H1 (cell line): Measurements from ENCODE around the gene PLCB2. TPM values are rescaled to one million over a fixed set of nuclear protein-coding genes. Genes with fewer than 3 reads are reported as not detected.

Source experiments
- BCL11A ChIP-seq, 2 experiments: IDR thresholded peaks; one replicate each; pipeline ENCODE4 v1.6.1; 2011; ENCODE audit warnings: low read depth in 2 of 2, low read length in 2 of 2, mild to moderate bottlenecking in 2 of 2
- CEBPB ChIP-seq: IDR thresholded peaks from 2 replicates; pipeline ENCODE4 v1.6.1; 2012; ENCODE audit warnings: low read depth, low read length
- CHD7 ChIP-seq: fragments of 300-600 bp; sonication (generic); IDR thresholded peaks from 2 replicates; pipeline ENCODE4 v1.7.1; 2012; ENCODE audit warnings: low read length, moderate library complexity, mild to moderate bottlenecking, inconsistent platforms; ENCODE audit not compliant: insufficient replicate concordance
- GTF2F1 ChIP-seq: IDR thresholded peaks from 2 replicates; pipeline ENCODE4 v1.6.1; 2012; ENCODE audit warnings: low read depth, low read length, improper control_type of control experiment, borderline replicate concordance
- KDM4A ChIP-seq: IDR thresholded peaks from one replicate; pipeline ENCODE4 v1.7.1; 2012; ENCODE audit warnings: low read depth, mild to moderate bottlenecking, moderate library complexity, low read length, inconsistent platforms; ENCODE audit not compliant: severe bottlenecking
- KDM5A ChIP-seq: fragments of 200-600 bp; IDR thresholded peaks from 2 replicates; pipeline ENCODE4 v1.7.1; 2012; ENCODE audit warnings: mild to moderate bottlenecking, low read length, inconsistent platforms, mixed read lengths
- RNF2 ChIP-seq: fragments of 200-900, 300-1000 bp; sonication (generic); IDR thresholded peaks from 2 replicates; pipeline ENCODE4 v1.7.1; 2016; ENCODE audit warnings: borderline replicate concordance, low read depth, mild to moderate bottlenecking, antibody characterized with exemption, low read length; ENCODE audit not compliant: poor library complexity, severe bottlenecking; ENCODE audit errors: missing control alignments
- TBP ChIP-seq: IDR thresholded peaks from 2 replicates; pipeline ENCODE4 v1.6.1; 2011; ENCODE audit warnings: low read depth, low read length, improper control_type of control experiment
- TEAD4 ChIP-seq: IDR thresholded peaks from 2 replicates; pipeline ENCODE4 v1.6.1; 2012; ENCODE audit warnings: low read depth, low read length, inconsistent platforms, mixed read lengths
- ZNF274 ChIP-seq: IDR thresholded peaks from 2 replicates; pipeline ENCODE4 v1.7.0; 2012; ENCODE audit warnings: low read length, borderline replicate concordance; ENCODE audit errors: extremely low read depth
- polyA plus RNA-seq, 7 experiments: library from polyadenylated mRNA; depleted of rRNA in 3 of 7; stranded (reverse) in 5 of 7; unstranded in 2 of 7; fragments of >200 nt in 5 of 7; fragments of 200-250 nt in 2 of 7; gene quantifications; 1 replicate in 5 of 7; 2 replicates in 1 of 7; 4 replicates in 1 of 7; pipeline versions ENCODE4 v1.2.1 to v1.2.3, GENCODE V29; 2011 to 2013; ENCODE audit warnings: missing spikeins in 2 of 7, mixed read lengths in 2 of 7
- total RNA-seq: library from RNA; stranded (reverse); fragmentation: NEBNext Ultra II Directional; extraction: Animal tissue kit (Norgen Biotek cat#: 25700); gene quantifications from 2 replicates; pipeline ENCODE4 v1.2.1, GENCODE V29; 2021

PLCB2 gene
- total and polyA plus RNA-seq, 2 of the 8 experiments (the other 6 are each of a cell fraction or from before 2014, with no cell fraction given): 7.2 to 8.4 TPM

GRCh38 chr15:40342416-40343320 lies 34.9 kb upstream of the PLCB2 start (continued):
- TF ChIP-seq CHD7 (no peak), BCL11A (IDR thresholded peaks at IDR 0.05; ENCODE audit: low read depth in 2 of 2, low read length in 2 of 2) (no peak), KDM5A (no peak), TEAD4 (no peak), RNF2 (no peak), TBP (no peak), KDM4A (no peak), GTF2F1 (no peak), CEBPB (no peak), ZNF274 (no peak)
